HepG2 (cell line): ENCODE measurements around the gene PTPRH. TPM values are rescaled to one million over a fixed set of nuclear protein-coding genes. Genes with fewer than 3 reads are reported as not detected.

Experiments
- HOXA3 ChIP-seq: sonication (generic); formaldehyde crosslinking; IDR thresholded peaks from 2 replicates; pipeline ENCODE4 v1.5.0; 2020; ENCODE audit warnings: missing genetic modification reagents
- KMT2A ChIP-seq: sonication (generic); formaldehyde crosslinking; IDR thresholded peaks from 2 replicates; pipeline ENCODE4 v1.4.0; 2020; ENCODE audit warnings: missing genetic modification reagents
- RBM39 ChIP-seq: fragments of 200-400 bp; formaldehyde crosslinking; IDR thresholded peaks from one replicate; pipeline ENCODE4 v1.6.1; 2018; ENCODE audit warnings: antibody characterized with exemption, mild to moderate bottlenecking, low read depth, low read length; ENCODE audit not compliant: poor library complexity, severe bottlenecking
- SMAD9 ChIP-seq: sonication (generic); formaldehyde crosslinking; IDR thresholded peaks from 2 replicates; pipeline ENCODE4 v1.5.1; 2020; ENCODE audit warnings: mild to moderate bottlenecking, missing genetic modification reagents
- TCF7 ChIP-seq: sonication (generic); IDR thresholded peaks from 2 replicates; pipeline ENCODE4 v1.6.1; 2016; ENCODE audit warnings: antibody characterized with exemption, low read depth
- YEATS2 ChIP-seq: sonication (generic); formaldehyde crosslinking; IDR thresholded peaks from 2 replicates; pipeline ENCODE4 v1.4.0; 2020; ENCODE audit warnings: missing genetic modification reagents, borderline replicate concordance
- ZNF138 ChIP-seq: sonication (generic); formaldehyde crosslinking; IDR thresholded peaks from 2 replicates; pipeline ENCODE4 v1.5.0; 2020; ENCODE audit warnings: mild to moderate bottlenecking, low read depth, missing genetic modification reagents
- ZNF317 ChIP-seq: sonication (generic); formaldehyde crosslinking; IDR thresholded peaks from 2 replicates; pipeline ENCODE4 v1.5.0; 2020; ENCODE audit warnings: mild to moderate bottlenecking, missing genetic modification reagents
- ZNF468 ChIP-seq: sonication (generic); formaldehyde crosslinking; IDR thresholded peaks from 2 replicates; pipeline ENCODE4 v1.8.0; 2022; ENCODE audit warnings: mild to moderate bottlenecking, moderate library complexity, missing genetic modification reagents
- ZNF501 ChIP-seq: sonication (generic); formaldehyde crosslinking; IDR thresholded peaks from 2 replicates; pipeline ENCODE4 v1.5.1; 2020; ENCODE audit warnings: mild to moderate bottlenecking, moderate library complexity, missing genetic modification reagents
- ZNF562 ChIP-seq: sonication (generic); formaldehyde crosslinking; IDR thresholded peaks from 2 replicates; pipeline ENCODE4 v1.8.0; 2022; ENCODE audit warnings: missing genetic modification reagents, borderline replicate concordance
- ZNF747 ChIP-seq: sonication (generic); formaldehyde crosslinking; IDR thresholded peaks from 2 replicates; pipeline ENCODE4 v1.8.1; 2023; ENCODE audit warnings: missing genetic modification reagents, mild to moderate bottlenecking, borderline replicate concordance
- polyA plus RNA-seq, 8 experiments: library from polyadenylated mRNA; depleted of rRNA in 3 of 8; stranded (reverse) in 7 of 8; unstranded in 1 of 8; fragments of >200 nt; fragmentation: Illumina TruSeq in 4 of 8; extraction: Trizol in 4 of 8; gene quantifications; 2 replicates each; pipeline versions ENCODE4 v1.2.1 to v1.2.3, GENCODE V29; 2011 to 2016; ENCODE audit warnings: low read depth in 4 of 8, missing spikeins in 1 of 8, mixed read lengths in 1 of 8; ENCODE audit not compliant: insufficient read depth in 1 of 8
- total RNA-seq, 5 experiments: library from RNA; depleted of rRNA; stranded (reverse); fragments of >200 nt; fragmentation: Illumina TruSeq; extraction: Trizol; gene quantifications; 2 replicates each; pipeline ENCODE4 v1.2.3, GENCODE V29; 2016; ENCODE audit warnings: low read depth in 1 of 5
- TF ChIP-seq, protein P1 (sequence below): sonication (generic); formaldehyde crosslinking; IDR thresholded peaks from 2 replicates; pipeline ENCODE4 v1.4.0; 2020; ENCODE audit warnings: missing genetic modification reagents
- TF ChIP-seq, protein P2 (sequence below): IDR thresholded peaks from 2 replicates; pipeline ENCODE4 v1.6.1; 2016; ENCODE audit warnings: missing compliant biosample characterization, missing genetic modification reagents, borderline replicate concordance
- TF ChIP-seq, protein P3 (sequence below): sonication (generic); formaldehyde crosslinking; IDR thresholded peaks from 2 replicates; pipeline ENCODE4 v1.4.0; 2020; ENCODE audit warnings: mild to moderate bottlenecking, low read depth, missing genetic modification reagents
- TF ChIP-seq, protein P4 (sequence below): sonication (generic); formaldehyde crosslinking; IDR thresholded peaks from 2 replicates; pipeline ENCODE4 v1.4.0; 2020; ENCODE audit warnings: missing genetic modification reagents

Gene PTPRH
- total and polyA plus RNA-seq, 2 of the 13 experiments (the other 11 are each of a cell fraction or from before 2014, with no cell fraction given) = 14.7 to 125 TPM

DNA sequence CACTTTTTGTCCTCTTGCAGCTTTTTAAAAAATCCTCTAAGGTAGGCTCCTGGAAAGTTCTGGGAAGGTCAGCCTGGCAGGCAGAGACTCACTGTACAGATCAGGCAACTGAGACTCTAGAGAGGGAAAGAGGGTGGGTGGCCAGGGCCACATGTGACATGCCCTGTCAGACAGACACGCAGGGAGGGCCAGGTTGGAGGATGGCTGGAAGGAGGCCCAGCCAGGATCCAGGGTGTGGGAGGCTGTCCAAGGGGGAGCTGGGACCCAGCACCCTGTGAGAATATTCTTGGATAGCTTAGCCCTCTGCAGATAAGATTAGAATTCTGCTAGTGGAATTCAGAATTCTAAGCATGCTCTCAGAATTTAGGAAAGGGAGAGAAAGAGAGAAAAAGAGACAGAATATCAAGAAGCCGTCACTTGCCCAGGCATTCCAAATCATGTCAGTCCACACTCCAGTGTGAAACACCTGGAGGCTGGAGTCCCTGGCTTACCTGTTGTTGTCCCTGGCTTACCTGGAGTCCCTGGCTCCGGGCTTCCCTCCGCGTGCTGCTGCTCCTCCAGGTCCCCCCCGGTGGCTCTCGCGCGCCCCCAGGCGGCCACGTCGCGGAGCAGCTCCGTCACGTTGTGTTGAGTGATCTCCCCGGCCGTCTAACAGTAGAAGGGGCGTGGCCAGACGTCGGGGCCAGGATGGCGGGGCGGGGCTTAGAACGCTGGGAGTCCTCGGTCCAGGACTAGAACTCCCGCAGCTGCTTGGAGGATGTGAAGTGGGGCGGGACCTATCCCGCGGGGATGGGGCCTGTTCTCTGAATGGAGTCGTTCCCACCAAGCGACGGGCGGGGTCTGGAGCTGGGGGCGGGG is 48.9 kb downstream of the PTPRH start (continued):
- TF ChIP-seq, protein P1, sequence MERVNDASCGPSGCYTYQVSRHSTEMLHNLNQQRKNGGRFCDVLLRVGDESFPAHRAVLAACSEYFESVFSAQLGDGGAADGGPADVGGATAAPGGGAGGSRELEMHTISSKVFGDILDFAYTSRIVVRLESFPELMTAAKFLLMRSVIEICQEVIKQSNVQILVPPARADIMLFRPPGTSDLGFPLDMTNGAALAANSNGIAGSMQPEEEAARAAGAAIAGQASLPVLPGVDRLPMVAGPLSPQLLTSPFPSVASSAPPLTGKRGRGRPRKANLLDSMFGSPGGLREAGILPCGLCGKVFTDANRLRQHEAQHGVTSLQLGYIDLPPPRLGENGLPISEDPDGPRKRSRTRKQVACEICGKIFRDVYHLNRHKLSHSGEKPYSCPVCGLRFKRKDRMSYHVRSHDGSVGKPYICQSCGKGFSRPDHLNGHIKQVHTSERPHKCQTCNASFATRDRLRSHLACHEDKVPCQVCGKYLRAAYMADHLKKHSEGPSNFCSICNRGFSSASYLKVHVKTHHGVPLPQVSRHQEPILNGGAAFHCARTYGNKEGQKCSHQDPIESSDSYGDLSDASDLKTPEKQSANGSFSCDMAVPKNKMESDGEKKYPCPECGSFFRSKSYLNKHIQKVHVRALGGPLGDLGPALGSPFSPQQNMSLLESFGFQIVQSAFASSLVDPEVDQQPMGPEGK = peak; percentile 80
- TF ChIP-seq TCF7 = no peak
- TF ChIP-seq SMAD9 (CRISPR knock-in tag) = no peak
- TF ChIP-seq, protein P2, sequence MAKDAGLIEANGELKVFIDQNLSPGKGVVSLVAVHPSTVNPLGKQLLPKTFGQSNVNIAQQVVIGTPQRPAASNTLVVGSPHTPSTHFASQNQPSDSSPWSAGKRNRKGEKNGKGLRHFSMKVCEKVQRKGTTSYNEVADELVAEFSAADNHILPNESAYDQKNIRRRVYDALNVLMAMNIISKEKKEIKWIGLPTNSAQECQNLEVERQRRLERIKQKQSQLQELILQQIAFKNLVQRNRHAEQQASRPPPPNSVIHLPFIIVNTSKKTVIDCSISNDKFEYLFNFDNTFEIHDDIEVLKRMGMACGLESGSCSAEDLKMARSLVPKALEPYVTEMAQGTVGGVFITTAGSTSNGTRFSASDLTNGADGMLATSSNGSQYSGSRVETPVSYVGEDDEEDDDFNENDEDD (CRISPR knock-in tag) = peak; percentile 45; the same call in 1 of the 2 replicates
- TF ChIP-seq ZNF501 (CRISPR knock-in tag) = 0 out of 2 replicates have a peak, but pooled peaks have one; percentile 28
- peak; percentile 47; the same call in 1 of the 2 replicates for TF ChIP-seq HOXA3 (CRISPR knock-in tag)
- TF ChIP-seq YEATS2 (CRISPR knock-in tag) = no peak
- TF ChIP-seq KMT2A (CRISPR knock-in tag) = no peak
- TF ChIP-seq ZNF468 (CRISPR knock-in tag) = no peak
- TF ChIP-seq RBM39 = peak; percentile 48
- 0 out of 2 replicates have a peak, but pooled peaks have one; percentile 28 for TF ChIP-seq ZNF138 (CRISPR knock-in tag)
- no peak for TF ChIP-seq ZNF747
- no peak for TF ChIP-seq ZNF562
- TF ChIP-seq ZNF317 (CRISPR knock-in tag) = no peak
- TF ChIP-seq, protein P3, sequence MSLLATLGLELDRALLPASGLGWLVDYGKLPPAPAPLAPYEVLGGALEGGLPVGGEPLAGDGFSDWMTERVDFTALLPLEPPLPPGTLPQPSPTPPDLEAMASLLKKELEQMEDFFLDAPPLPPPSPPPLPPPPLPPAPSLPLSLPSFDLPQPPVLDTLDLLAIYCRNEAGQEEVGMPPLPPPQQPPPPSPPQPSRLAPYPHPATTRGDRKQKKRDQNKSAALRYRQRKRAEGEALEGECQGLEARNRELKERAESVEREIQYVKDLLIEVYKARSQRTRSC (CRISPR knock-in tag) = no peak
- TF ChIP-seq, protein P4, sequence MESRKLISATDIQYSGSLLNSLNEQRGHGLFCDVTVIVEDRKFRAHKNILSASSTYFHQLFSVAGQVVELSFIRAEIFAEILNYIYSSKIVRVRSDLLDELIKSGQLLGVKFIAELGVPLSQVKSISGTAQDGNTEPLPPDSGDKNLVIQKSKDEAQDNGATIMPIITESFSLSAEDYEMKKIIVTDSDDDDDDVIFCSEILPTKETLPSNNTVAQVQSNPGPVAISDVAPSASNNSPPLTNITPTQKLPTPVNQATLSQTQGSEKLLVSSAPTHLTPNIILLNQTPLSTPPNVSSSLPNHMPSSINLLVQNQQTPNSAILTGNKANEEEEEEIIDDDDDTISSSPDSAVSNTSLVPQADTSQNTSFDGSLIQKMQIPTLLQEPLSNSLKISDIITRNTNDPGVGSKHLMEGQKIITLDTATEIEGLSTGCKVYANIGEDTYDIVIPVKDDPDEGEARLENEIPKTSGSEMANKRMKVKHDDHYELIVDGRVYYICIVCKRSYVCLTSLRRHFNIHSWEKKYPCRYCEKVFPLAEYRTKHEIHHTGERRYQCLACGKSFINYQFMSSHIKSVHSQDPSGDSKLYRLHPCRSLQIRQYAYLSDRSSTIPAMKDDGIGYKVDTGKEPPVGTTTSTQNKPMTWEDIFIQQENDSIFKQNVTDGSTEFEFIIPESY (CRISPR knock-in tag) = peak; percentile 58; the same call in 1 of the 2 replicates
- TF ChIP-seq, all 625 proteins: peak for 68
